ENCODE measurements around the gene EXOC6B.
"Not testable (repeated sequence)": the region's sequence is repeated elsewhere in the genome, so short reads cannot be mapped to it uniquely, and the experiment has no call there.

EXOC6B gene

GRCh38 chr2:72572501-72572900, 253.3 kb downstream of the EXOC6B start:
- DNase-seq (ENCODE audit: low read depth, low spot score), result no peak
- H3K27ac ChIP-seq, result no peak overlapping the region

- H3K27ac ChIP-seq, result no peak overlapping the region
- no peak for DNase-seq (ENCODE audit: low read depth, low spot score)
Measured at GRCh38 chr2:72570413-72570812, 255.4 kb downstream of the EXOC6B start.

- no peak overlapping the region for H3K27ac ChIP-seq
- DNase-seq (ENCODE audit: low read depth, low spot score), result no peak
Measured at GRCh38 chr2:72562451-72563153, 263.2 kb downstream of the EXOC6B start.

- no peak for DNase-seq (ENCODE audit: low read depth, low spot score)
Measured at GRCh38 chr2:72561621-72562318, 264.1 kb downstream of the EXOC6B start.

GRCh38 chr2:72555943-72556342, 269.9 kb downstream of the EXOC6B start:
- no peak for DNase-seq (ENCODE audit: low read depth, low spot score)
- no peak overlapping the region for H3K27ac ChIP-seq

More at GRCh38 chr2:72561621-72562318, 264.1 kb downstream of the EXOC6B start:
- no peak overlapping the region for H3K27ac ChIP-seq

GRCh38 chr2:72555363-72555762, 270.5 kb downstream of the EXOC6B start:
- H3K27ac ChIP-seq; DNase-seq (ENCODE audit: low read depth, low spot score): not testable (repeated sequence)

- H3K27ac ChIP-seq; DNase-seq (ENCODE audit: low read depth, low spot score): not testable (repeated sequence)
Measured at GRCh38 chr2:72554910-72555309, 270.9 kb downstream of the EXOC6B start.

GRCh38 chr2:72554381-72554780, 271.5 kb downstream of the EXOC6B start:
- DNase-seq (ENCODE audit: low read depth, low spot score), result no peak
- no peak overlapping the region for H3K27ac ChIP-seq

- H3K27ac ChIP-seq, result no peak overlapping the region
- DNase-seq (ENCODE audit: low read depth, low spot score), result no peak
Measured at GRCh38 chr2:72548081-72548764, 277.6 kb downstream of the EXOC6B start.

- DNase-seq (ENCODE audit: low read depth, low spot score), result no peak
- no peak overlapping the region for H3K27ac ChIP-seq
Measured at GRCh38 chr2:72545790-72546189, 280.0 kb downstream of the EXOC6B start.

- no peak for DNase-seq (ENCODE audit: low read depth, low spot score)
- no peak overlapping the region for H3K27ac ChIP-seq
Measured at GRCh38 chr2:72544554-72544953, 281.3 kb downstream of the EXOC6B start.

- DNase-seq (ENCODE audit: low read depth, low spot score), result no peak
- H3K27ac ChIP-seq, result no peak overlapping the region
Measured at GRCh38 chr2:72543497-72544216, 282.2 kb downstream of the EXOC6B start.

- H3K27ac ChIP-seq, result no peak overlapping the region
- DNase-seq (ENCODE audit: low read depth, low spot score), result no peak
Measured at GRCh38 chr2:72539071-72539552, 286.7 kb downstream of the EXOC6B start.

- H3K27ac ChIP-seq, result no peak overlapping the region
- DNase-seq (ENCODE audit: low read depth, low spot score), result no peak
Measured at GRCh38 chr2:72538486-72538885, 287.3 kb downstream of the EXOC6B start.

- H3K27ac ChIP-seq; DNase-seq (ENCODE audit: low read depth, low spot score): not testable (repeated sequence)
Measured at GRCh38 chr2:72535586-72535985, 290.2 kb downstream of the EXOC6B start.

GRCh38 chr2:72533765-72534164, 292.1 kb downstream of the EXOC6B start:
- DNase-seq (ENCODE audit: low read depth, low spot score), result no peak
- H3K27ac ChIP-seq, result no peak overlapping the region

GRCh38 chr2:72527424-72527823, 298.4 kb downstream of the EXOC6B start:
- no peak for DNase-seq (ENCODE audit: low read depth, low spot score)

GRCh38 chr2:72526623-72527022, 299.2 kb downstream of the EXOC6B start:
- DNase-seq (ENCODE audit: low read depth, low spot score), result no peak

More at GRCh38 chr2:72527424-72527823, 298.4 kb downstream of the EXOC6B start:
- no peak overlapping the region for H3K27ac ChIP-seq

GRCh38 chr2:72524071-72524470, 301.8 kb downstream of the EXOC6B start:
- H3K27ac ChIP-seq, result no peak overlapping the region
- no peak for DNase-seq (ENCODE audit: low read depth, low spot score)

More at GRCh38 chr2:72526623-72527022, 299.2 kb downstream of the EXOC6B start:
- H3K27ac ChIP-seq, result no peak overlapping the region

- no peak for DNase-seq (ENCODE audit: low read depth, low spot score)
- H3K27ac ChIP-seq, result no peak overlapping the region
Measured at GRCh38 chr2:72515696-72516095, 310.1 kb downstream of the EXOC6B start.

All from epithelial cell of prostate (primary cell).